ENCODE data around the gene GALNT14. TPM values are rescaled to one million over a fixed set of nuclear protein-coding genes. Genes with fewer than 3 reads are reported as not detected.

GALNT14 gene
- polyA plus RNA-seq, 1 experiment = 3.5 TPM

DNA sequence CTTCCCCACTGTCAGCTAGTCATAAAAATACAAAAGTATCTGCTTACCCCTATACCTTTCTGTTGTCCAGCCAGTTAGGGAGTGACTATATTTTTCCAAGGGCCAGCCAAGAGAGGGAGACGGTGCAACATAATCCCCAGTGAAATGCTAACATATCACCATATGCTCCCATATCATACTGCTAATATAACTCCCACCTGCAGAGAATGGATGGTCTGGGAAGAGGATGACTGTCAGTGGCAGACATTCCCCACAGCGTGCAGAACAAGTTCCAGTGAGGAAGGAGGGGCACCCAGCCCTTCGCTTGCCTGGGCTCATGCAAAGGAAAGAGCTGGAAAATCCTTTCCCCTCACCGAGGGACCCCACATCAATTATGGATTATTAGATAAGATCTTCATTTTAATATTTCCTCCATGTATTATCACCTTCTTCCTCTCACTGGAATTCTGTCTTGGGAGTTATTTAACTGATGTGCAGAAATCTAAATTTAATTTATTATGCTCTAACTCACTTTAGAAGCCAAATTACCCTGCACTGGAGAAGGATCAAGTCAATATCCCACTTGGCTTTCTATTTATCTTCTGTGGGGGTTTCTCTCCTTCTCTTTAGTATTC is 135.6 kb downstream of the GALNT14 start:
- no peak for DNase-seq (ENCODE audit: low read depth)
- TF ChIP-seq, protein P1, sequence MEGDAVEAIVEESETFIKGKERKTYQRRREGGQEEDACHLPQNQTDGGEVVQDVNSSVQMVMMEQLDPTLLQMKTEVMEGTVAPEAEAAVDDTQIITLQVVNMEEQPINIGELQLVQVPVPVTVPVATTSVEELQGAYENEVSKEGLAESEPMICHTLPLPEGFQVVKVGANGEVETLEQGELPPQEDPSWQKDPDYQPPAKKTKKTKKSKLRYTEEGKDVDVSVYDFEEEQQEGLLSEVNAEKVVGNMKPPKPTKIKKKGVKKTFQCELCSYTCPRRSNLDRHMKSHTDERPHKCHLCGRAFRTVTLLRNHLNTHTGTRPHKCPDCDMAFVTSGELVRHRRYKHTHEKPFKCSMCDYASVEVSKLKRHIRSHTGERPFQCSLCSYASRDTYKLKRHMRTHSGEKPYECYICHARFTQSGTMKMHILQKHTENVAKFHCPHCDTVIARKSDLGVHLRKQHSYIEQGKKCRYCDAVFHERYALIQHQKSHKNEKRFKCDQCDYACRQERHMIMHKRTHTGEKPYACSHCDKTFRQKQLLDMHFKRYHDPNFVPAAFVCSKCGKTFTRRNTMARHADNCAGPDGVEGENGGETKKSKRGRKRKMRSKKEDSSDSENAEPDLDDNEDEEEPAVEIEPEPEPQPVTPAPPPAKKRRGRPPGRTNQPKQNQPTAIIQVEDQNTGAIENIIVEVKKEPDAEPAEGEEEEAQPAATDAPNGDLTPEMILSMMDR (IDR thresholded peaks at IDR 0.05; ENCODE audit: insufficient read depth, low read depth, low read length) = no peak
- Histone ChIP-seq H3K36me3 (ENCODE audit: control insufficient read depth, insufficient read depth, low read length) (no peaks in the 10 kb centered on the region), H3K27me3 (ENCODE audit: control insufficient read depth, insufficient read depth, low read length) (no peaks in the 10 kb centered on the region), H3K4me3 (ENCODE audit: low read depth, low read length) (no peak overlapping the region)
- ChIA-PET CTCF (no interaction called here), POLR2A (no interaction called here)

DNA sequence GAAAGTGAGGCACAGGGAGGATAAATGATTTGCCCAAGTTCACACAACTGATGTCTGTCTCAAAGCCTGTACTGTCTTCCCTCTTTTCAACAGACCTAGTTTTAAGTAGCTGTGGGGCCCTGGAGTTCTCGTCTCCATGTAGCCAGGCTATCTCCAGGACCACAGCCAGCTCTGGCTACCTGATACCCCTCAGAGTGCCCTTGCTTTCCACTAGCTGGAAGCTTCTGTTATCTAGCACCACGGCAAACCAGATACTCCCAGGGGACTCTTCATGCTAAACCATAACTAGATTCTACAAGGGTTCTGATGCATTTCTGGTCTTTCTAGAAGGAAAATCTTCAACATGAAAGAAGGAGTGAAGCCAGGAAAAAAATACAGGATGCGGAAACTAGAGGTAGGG is 137.3 kb downstream of the GALNT14 start:
- CTCF ChIA-PET = no interaction called here

DNA sequence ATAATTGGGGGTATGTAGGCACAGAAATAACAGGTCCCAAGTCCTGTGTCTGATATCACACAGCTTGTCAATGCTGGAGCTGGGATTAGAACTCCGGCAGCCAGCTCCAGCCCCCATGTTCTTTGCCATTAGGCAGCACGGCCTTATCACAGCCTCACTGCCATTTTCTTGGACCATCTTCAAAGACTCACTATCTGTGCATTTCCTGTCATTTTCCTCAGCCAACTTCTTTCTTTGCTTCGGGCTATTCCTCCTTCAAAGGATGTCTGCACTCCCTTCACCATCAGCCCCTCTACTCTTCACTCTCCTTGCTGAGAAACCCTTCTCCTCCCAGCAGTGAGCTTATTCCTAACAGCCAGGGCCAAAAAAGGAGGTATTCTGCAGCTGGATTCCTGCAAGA is 139.6 kb downstream of the GALNT14 start:
- Histone ChIP-seq H3K4me3 (ENCODE audit: low read depth, low read length) (no peak overlapping the region), H3K27me3 (ENCODE audit: control insufficient read depth, insufficient read depth, low read length) (no peaks in the 10 kb centered on the region), H3K36me3 (ENCODE audit: control insufficient read depth, insufficient read depth, low read length) (no peaks in the 10 kb centered on the region)
- TF ChIP-seq, protein P1 (IDR thresholded peaks at IDR 0.05; ENCODE audit: insufficient read depth, low read depth, low read length) = no peak
- POLR2A ChIA-PET = no interaction called here
- no peak for DNase-seq (ENCODE audit: low read depth)
- CTCF ChIA-PET = no interaction called here

More for the DNA sequence above, 137.3 kb downstream of the GALNT14 start:
- TF ChIP-seq, protein P1 (IDR thresholded peaks at IDR 0.05; ENCODE audit: insufficient read depth, low read depth, low read length) = no peak
- DNase-seq (ENCODE audit: low read depth) = no peak
- H3K4me3 ChIP-seq (ENCODE audit: low read depth, low read length) = no peak overlapping the region
- no peaks in the 10 kb centered on the region for H3K27me3 ChIP-seq (ENCODE audit: control insufficient read depth, insufficient read depth, low read length)
- no peaks in the 10 kb centered on the region for H3K36me3 ChIP-seq (ENCODE audit: control insufficient read depth, insufficient read depth, low read length)
- POLR2A ChIA-PET = no interaction called here

DNA sequence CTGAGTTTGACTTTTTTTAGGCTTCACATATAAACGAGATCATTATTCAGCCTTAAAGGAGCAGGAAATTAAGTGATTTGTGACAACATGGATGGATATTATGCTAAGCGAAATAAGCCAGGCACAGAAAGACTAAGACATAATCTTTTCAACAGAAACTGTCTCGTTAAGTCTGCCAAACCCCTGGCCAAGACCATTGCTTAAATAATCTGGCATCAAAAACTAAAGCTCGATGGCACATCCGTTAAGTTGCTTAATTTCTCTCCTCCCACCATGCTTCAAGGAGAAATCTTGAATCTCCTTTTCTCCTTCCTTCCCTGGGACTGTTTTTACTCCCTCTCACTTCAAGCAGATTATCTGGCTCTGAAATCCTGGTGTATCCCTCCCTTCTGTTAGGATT is 140.3 kb downstream of the GALNT14 start:
- no peak for DNase-seq (ENCODE audit: low read depth)
- Histone ChIP-seq H3K4me3 (ENCODE audit: low read depth, low read length) (no peak overlapping the region), H3K27me3 (ENCODE audit: control insufficient read depth, insufficient read depth, low read length) (no peaks in the 10 kb centered on the region), H3K36me3 (ENCODE audit: control insufficient read depth, insufficient read depth, low read length) (no peaks in the 10 kb centered on the region)
- ChIA-PET POLR2A (no interaction called here), CTCF (no interaction called here)
- TF ChIP-seq, protein P1 (IDR thresholded peaks at IDR 0.05; ENCODE audit: insufficient read depth, low read depth, low read length) = no peak

DNA sequence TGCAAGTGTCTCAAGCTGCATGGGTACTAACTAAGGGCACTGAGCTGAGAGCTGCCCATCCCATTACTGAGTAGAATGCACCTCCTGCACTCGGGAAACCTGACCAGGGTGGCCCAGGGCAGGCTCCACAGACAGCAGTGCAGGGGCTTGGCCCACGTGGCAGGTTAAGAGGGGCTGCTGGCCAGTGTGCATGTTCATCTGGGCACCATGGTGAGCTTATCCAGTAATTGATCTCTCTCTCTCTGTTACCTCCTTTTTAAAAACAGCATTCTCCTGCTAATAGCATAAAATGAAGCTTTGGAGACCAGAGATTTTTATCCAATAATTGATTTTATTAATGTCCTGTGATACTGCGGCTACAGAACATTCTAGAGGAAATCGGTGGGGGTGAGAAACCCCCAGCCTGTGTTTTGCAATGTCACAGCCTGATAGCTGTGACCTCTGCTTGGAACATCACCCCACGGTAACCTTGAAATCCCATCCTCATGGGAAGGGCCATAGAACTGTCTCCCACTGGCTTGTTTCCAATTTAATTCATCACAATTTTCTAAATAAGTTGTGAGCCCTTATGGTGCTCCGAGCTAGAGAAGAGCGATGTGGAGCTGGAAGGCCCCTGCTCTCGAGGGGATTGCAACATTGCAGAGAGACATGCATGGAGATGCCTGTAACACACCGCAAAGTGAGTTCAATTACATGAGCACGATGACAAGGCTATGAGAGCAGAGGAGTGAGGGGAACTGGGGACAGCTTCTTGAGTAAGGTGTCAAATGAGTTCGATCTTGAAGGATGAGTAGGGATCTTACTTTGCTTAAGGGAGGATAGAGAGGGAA is 143.8 kb downstream of the GALNT14 start:
- CTCF ChIA-PET = no interaction called here
- POLR2A ChIA-PET = no interaction called here
- DNase-seq (ENCODE audit: low read depth) = no peak
- Histone ChIP-seq H3K36me3 (ENCODE audit: control insufficient read depth, insufficient read depth, low read length) (no peaks in the 10 kb centered on the region), H3K27me3 (ENCODE audit: control insufficient read depth, insufficient read depth, low read length) (no peaks in the 10 kb centered on the region), H3K4me3 (ENCODE audit: low read depth, low read length) (no peak overlapping the region)
- TF ChIP-seq, protein P1 (IDR thresholded peaks at IDR 0.05; ENCODE audit: insufficient read depth, low read depth, low read length) = no peak
